ENCODE data around the gene PIP5K1B.

PIP5K1B gene

GRCh38 chr9:68951879-68952659 lies 247.0 kb downstream of the PIP5K1B start:
- no peak for DNase-seq (ENCODE audit: low read depth in 2 of 2)

- no peak for DNase-seq (ENCODE audit: low read depth in 2 of 2)
Observed at GRCh38 chr9:68953771-68954170, 248.7 kb downstream of the PIP5K1B start.

- DNase-seq (ENCODE audit: low read depth in 2 of 2): no peak
Observed at GRCh38 chr9:68955330-68955729, 250.3 kb downstream of the PIP5K1B start.

GRCh38 chr9:68957479-68957878 lies 252.4 kb downstream of the PIP5K1B start:
- no peak for DNase-seq (ENCODE audit: low read depth in 2 of 2)

- DNase-seq (ENCODE audit: low read depth in 2 of 2): no peak
Observed at GRCh38 chr9:68961587-68961986, 256.5 kb downstream of the PIP5K1B start.

GRCh38 chr9:68963416-68963815 lies 258.4 kb downstream of the PIP5K1B start:
- DNase-seq (ENCODE audit: low read depth in 2 of 2): no peak

- no peak for DNase-seq (ENCODE audit: low read depth in 2 of 2)
Observed at GRCh38 chr9:68964102-68964541, 259.1 kb downstream of the PIP5K1B start.

GRCh38 chr9:68964765-68965164 lies 259.7 kb downstream of the PIP5K1B start:
- no peak for DNase-seq (ENCODE audit: low read depth in 2 of 2)

- DNase-seq (ENCODE audit: low read depth in 2 of 2): no peak
Observed at GRCh38 chr9:68966496-68966944, 261.5 kb downstream of the PIP5K1B start.

- DNase-seq (ENCODE audit: low read depth in 2 of 2): no peak
Observed at GRCh38 chr9:68967800-68968199, 262.8 kb downstream of the PIP5K1B start.

GRCh38 chr9:68969538-68969937 lies 264.5 kb downstream of the PIP5K1B start:
- DNase-seq (ENCODE audit: low read depth in 2 of 2): no peak

- DNase-seq (ENCODE audit: low read depth in 2 of 2): no peak
Observed at GRCh38 chr9:68970151-68970550, 265.1 kb downstream of the PIP5K1B start.

GRCh38 chr9:68973619-68974018 lies 268.6 kb downstream of the PIP5K1B start:
- no peak for DNase-seq (ENCODE audit: low read depth in 2 of 2)

GRCh38 chr9:68974431-68974830 lies 269.4 kb downstream of the PIP5K1B start:
- DNase-seq (ENCODE audit: low read depth in 2 of 2): no peak

- DNase-seq (ENCODE audit: low read depth in 2 of 2): no peak
Observed at GRCh38 chr9:68974901-68975300, 269.9 kb downstream of the PIP5K1B start.

GRCh38 chr9:68975365-68976043 lies 270.5 kb downstream of the PIP5K1B start:
- no peak for DNase-seq (ENCODE audit: low read depth in 2 of 2)

- no peak for DNase-seq (ENCODE audit: low read depth in 2 of 2)
Observed at GRCh38 chr9:68978066-68978465, 273.0 kb downstream of the PIP5K1B start.

- DNase-seq (ENCODE audit: low read depth in 2 of 2): no peak
Observed at GRCh38 chr9:68978501-68978900, 273.5 kb downstream of the PIP5K1B start.

GRCh38 chr9:68979538-68980314 lies 274.7 kb downstream of the PIP5K1B start:
- no peak for DNase-seq (ENCODE audit: low read depth in 2 of 2)

GRCh38 chr9:68980341-68980914 lies 275.4 kb downstream of the PIP5K1B start:
- DNase-seq (ENCODE audit: low read depth in 2 of 2): no peak

GRCh38 chr9:68981789-68982188 lies 276.7 kb downstream of the PIP5K1B start:
- no peak for DNase-seq (ENCODE audit: low read depth in 2 of 2)

- DNase-seq (ENCODE audit: low read depth in 2 of 2): no peak
Observed at GRCh38 chr9:68983008-68983411, 278.0 kb downstream of the PIP5K1B start.
